GM20000 (cell line): Measurements from ENCODE around the gene GNG8.

Experiments used
- DNase-seq: peaks from one replicate; pipeline ENCODE4 v3.0.0; 2012; ENCODE audit warnings: low spot score
- CTCF ChIP-seq: IDR thresholded peaks from 2 replicates; pipeline ENCODE4 v1.5.1; 2012; ENCODE audit warnings: mild to moderate bottlenecking, control low read depth; ENCODE audit errors: extremely low read depth, missing control alignments

GNG8 gene

GRCh38 chr19:46623915-46624502 lies 12.0 kb downstream of the GNG8 start:
- no peak for DNase-seq
- no peak for TF ChIP-seq CTCF

DNA sequence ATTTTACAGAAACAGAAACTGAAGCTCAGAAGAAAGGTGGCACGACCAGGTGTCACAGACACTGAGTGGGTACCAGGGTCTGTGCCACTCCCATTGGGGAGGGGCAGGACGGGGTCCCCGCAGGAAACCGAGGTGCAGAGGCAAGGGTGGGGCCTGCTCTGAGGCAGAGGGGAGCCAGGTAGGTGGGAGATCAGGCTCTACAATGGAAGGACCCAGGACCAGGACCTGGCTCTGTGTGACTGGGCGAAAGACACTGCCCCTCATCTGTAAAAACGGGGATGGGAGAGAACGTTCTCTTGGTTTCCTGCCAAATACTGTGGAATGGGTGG lies 13.9 kb downstream of the GNG8 start:
- no peak for TF ChIP-seq CTCF

GRCh38 chr19:46621191-46622117 lies 14.5 kb downstream of the GNG8 start:
- no peak for TF ChIP-seq CTCF
- no peak for DNase-seq

More for the DNA sequence above, 13.9 kb downstream of the GNG8 start:
- no peak for DNase-seq

DNA sequence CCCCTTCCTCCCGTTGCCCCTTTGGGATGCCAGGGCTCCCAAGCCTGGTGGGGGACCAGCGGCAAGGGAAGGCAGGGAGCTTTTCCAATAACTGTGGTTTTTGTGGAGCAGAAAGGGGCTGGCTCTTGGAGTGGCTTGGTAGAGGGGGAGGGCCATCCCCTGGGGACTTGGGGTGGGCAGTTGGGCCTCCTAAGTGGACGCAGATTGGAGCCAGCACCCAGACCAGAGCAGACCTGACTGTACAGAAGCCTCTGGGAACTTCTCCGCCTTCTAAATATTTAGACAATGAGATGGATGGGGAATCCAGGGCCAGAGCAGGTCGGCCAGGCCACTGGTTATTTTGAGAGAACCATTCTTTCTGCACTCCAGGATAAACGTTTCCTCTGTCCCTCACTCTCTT lies 15.3 kb downstream of the GNG8 start:
- TF ChIP-seq CTCF: no peak
- no peak for DNase-seq

DNA sequence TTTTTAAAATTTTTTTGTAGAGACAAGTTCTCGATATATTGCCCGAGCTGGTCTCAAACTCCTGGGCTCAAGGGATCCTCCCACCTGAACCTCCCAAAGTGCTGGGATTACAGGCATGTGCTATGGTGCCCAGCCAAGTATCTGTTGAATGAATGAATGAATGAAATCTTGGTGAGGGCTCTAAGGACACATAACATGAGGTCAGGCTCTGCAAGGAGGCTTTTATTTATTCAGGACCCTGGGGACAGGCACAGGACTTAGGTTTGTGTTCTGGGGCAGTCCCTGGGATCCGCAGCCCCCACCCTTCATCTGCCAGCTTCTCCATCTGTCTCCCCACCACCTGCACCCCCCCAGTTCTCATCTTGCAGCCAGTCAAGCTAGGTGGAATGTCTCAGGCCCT lies 15.7 kb downstream of the GNG8 start:
- no peak for TF ChIP-seq CTCF
- DNase-seq: no peak

- TF ChIP-seq CTCF: no peak
Measured at GRCh38 chr19:46618670-46619231, 17.3 kb downstream of the GNG8 start.

DNA sequence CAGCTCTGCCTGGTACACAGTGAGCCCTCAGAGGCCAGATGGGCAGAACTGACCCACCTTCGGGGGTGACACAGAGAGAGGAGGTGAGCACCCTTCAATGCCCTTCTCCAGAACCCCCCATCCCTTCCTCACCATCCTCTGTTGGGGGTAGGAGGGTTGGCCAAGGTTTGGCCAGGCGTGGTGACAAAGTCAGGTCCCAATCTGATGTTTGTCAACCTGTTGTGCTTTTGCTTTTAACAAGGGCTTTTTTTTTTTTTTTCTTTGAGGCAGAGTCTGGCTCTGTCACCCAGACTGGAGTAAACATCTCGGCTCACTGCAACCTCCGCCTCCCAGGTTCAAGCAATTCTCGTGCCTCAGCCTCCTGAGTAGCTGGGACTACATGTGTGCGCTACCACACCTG lies 18.4 kb downstream of the GNG8 start:
- no peak for DNase-seq
- TF ChIP-seq CTCF: no peak

More at GRCh38 chr19:46618670-46619231, 17.3 kb downstream of the GNG8 start:
- DNase-seq: no peak
